HG03457 (cell line): ENCODE results near the gene KLF6.

ENCODE experiments used
- ATAC-seq: cut with Tn5 transposase; IDR thresholded peaks from one replicate; pipeline ENCODE4 v1.9.1; 2021; ENCODE audit warnings: moderate number of reproducible peaks; ENCODE audit not compliant: unreplicated experiment

Gene KLF6

DNA sequence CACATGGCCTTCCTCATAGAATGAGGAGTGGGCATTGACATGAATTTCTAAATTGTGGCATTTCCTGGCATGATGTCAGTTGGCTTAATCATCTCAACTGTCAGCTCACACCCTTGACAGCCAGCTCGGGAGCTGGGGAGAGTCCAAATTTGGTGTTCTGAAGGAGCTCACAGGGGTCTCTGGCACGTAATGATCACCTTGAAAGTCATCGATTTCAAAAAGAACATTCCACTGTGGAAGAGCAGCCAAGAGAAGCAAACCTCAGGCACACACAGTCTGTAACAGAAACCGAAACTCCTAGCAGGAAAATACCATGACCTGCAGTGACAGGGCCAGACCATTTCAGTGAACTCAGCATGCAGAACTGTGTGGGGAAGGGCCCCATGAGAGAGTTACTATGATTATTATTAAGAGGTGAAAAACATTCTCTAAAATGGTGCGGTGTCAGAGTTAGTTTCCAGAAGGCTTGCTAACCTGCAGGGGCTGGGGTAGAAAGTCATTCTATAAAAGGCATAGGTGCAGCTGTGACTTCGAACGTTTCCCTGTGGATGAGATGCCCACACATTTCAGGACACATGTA, 26.4 kb upstream of the KLF6 start:
- ATAC-seq, result peak; percentile 65

DNA sequence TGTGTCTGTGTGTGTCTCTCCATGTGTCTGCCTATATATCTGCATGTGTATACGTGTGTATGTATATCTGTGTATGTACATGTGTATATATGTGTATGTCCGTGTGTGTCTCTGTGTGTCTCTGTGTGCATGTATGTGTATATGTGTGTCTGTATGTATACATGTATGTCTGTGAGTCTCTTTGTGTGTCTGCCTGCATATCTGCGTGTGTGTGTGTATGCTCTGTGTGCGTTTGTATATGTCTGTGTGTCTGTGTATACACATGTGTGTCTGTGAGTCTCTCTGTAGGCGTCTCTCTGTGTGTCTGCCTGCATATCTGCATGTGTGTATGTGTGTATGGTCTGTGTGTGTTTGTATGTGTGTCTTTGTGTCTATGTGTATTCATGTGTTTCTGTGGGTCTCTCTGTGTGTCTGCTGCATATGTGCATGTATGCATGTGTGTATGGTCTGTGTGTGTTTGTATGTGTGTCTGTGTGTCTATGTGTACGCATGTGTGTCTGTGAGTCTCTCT, 23.7 kb upstream of the KLF6 start:
- no peak for ATAC-seq

GRCh38 chr10:3807928-3808496, 23.0 kb upstream of the KLF6 start:
- no peak for ATAC-seq

DNA sequence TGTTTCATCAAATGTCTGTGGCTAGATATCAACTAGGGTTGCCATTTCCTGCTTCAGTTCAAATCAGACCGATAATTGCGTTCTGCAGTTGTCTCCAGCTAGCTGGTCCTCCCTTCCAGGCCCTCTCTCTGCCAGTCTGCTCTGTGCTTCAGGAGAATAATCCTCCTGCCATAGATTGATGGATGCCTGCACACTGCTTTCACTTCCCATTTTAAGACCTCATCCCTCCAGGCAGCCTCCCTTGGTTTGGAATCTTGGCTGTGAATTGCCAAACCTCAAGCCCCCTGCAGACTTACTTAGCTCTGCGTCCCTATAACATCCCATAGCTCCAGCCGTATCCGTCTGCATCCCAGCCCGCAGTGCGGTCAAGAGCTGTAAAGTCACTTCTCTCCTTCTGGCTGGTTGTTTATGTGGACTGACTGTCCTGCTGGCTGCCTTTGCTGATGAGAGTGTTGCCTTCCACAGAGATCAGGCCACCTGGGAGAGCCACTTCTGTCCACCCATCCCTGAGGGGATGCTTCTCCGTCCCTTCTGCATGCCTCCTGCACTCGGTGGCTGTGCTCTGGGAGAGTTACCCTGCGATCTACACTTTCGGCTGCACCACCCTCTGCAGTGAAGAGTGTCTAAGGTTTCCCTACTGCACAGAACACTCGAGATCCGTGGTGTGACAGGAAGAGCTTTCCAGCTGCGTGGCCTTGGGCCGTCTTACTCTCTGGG, 22.4 kb upstream of the KLF6 start:
- no peak for ATAC-seq

DNA sequence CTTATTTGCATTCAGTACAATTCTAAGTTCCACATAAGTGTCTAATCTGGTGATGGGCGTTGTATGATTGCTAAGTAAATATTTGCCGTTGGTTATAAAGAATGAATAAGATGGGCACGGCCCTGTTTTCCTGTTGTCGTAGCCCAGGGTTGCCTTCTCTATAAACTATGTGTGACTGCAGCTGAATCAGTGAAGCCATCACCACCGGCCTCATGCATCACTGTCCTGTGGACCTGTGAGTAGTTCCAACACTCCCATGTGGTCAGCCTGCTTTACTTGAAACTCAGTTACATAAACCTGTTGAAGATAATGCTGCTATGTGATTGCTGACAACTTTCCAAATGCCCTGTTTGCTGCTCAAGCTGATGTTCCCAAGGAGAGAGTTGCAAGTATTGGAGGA, 21.6 kb upstream of the KLF6 start:
- no peak for ATAC-seq

DNA sequence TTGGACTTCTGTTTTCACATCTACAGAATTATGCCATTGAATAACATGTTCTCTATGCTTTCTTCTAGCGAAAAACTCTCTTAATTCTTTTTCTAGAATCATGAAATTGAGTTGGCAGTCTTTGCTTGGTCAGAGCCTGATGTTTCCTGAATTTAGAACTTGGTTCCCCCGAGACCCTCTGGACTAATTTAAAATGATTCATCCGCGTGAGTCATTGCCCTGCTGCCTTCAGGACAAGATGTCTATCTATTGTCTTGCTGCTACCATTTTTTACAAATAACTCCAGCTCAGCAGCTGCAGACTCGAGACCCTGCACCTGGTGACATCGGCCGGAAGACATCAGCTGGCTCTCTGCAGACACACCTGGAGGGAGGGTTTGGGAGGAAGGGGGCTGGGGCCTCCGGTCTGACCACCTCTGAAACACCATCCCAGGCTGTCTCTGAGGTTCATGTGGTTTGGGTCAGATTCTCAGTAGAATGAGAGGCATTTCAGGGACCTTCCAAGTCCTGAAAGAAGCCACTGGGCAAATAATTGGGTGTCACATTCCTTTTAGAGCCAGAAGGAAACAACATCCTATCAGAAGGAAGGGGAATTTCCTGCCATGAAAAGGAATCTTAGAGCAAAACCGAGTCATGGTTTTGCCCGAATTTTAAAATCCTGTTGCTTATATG, 20.9 kb upstream of the KLF6 start:
- peak; percentile 33 for ATAC-seq

DNA sequence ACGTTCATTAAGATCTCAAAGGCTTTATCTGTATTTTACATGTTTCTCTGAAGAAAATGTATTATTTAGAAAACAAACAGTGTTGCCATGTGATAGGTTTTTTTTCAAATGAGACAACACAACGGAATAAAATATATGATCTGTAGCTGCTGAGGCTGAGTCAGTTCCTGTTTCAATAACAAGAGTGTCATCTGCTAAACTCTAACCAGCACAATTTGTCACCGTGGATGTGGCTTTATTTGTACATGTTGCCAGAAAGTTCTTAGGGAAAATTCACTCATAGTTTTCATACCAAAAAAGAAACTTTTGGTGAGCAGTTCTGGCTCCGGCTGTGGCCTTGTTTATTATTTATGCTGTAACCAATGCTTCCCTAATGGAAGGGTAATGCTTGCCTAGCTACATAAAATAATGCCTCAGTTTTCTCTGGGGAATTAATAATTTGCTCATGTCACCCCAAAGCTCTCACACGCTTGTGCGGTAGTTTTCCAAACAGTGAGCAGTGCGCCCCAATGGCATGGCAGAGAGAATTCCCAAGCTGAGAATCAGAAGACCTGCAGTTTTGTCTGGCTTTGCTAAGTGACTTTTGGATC, 20.3 kb upstream of the KLF6 start:
- no peak for ATAC-seq

DNA sequence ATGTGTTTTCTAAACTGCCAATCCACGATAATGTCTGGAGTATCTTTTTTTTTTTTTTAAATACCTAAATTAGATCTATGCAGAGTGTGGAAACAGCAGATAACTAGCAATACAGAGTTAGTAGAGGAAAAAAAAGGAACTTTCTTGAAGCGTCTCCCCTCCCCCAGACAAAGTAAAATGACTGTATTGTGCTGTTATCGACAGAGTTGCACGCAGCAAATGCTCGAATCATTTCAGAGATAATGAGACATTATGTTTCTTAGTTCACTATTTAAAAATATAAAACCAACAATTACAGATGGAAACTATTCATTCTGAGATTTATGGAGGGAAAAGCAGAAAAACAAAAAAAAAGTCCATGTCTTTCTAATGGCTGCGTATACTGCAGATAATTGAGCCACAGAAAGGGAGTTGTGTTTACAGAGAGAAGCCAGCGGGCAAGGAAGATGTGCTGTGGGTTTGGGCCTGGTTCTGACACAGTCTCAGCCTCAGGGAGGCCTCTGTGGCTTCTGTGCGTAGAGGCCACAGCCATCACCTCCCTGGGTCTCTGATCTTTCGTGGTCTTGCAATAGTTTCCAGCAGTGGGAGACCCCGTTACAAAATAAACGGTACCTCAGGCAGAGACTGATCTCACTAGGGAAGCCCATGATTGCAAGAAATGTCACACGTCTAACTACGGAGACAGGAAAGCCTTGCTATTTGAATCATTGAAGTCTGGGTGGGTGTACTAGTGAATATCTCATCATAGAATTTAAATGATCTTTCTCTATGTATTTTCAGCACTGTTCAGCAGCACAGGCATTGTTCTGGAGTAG, 19.1 kb upstream of the KLF6 start:
- no peak for ATAC-seq

GRCh38 chr10:3803295-3803926, 18.4 kb upstream of the KLF6 start:
- no peak for ATAC-seq

GRCh38 chr10:3802526-3803265, 17.7 kb upstream of the KLF6 start:
- ATAC-seq, result no peak

DNA sequence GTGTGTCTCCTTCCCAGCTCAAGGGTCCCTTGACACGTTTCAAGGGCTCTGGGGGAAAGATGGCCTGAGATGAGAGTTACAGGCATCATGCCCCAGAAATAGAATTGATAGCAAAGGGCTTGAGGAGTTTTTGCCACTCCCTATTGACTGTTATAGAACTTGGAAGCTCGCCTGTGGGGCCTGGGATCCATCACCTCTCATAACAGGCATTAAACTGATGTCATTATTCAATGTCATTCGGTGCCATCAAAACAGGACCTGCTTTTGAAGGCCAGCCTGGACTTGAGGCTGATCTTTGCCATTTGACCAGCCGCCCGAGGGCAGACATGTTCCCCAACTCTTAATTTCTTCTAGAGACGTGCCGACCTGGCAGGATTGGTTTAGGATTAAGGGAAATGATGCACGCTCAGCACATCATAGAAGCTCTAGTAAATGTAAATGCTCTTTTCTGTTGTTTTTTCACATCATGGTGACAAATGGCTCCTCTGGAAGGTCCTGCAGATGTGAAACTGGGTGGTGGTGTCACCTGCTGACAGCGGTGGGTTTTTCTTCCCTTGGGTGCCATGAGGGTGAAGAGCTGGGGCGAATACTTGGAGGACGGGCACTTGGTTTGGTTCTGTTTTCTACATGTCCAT, 16.7 kb upstream of the KLF6 start:
- ATAC-seq, result no peak

GRCh38 chr10:3800586-3800985, 15.6 kb upstream of the KLF6 start:
- no peak for ATAC-seq

DNA sequence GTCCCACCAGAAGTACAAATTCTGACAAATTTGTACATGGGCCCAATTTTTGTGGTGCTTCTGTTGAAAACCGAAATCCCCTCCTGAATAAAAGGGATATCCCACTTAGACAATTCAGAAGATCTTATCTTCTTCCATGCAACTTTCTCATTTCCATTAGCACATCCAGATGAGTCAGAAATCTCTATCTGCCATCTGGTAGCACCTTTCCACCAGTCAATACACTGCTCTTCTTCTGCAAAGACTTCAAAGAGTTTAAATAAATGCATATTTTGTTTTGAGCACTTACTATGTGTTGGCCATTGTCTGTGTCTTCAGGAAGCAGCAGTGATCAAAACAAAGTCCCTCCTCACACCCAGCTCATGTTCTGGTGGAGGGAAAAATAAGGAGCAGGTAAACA, 12.7 kb upstream of the KLF6 start:
- ATAC-seq, result no peak

- no peak for ATAC-seq
Measured at GRCh38 chr10:3793553-3793952, 8.5 kb upstream of the KLF6 start.

DNA sequence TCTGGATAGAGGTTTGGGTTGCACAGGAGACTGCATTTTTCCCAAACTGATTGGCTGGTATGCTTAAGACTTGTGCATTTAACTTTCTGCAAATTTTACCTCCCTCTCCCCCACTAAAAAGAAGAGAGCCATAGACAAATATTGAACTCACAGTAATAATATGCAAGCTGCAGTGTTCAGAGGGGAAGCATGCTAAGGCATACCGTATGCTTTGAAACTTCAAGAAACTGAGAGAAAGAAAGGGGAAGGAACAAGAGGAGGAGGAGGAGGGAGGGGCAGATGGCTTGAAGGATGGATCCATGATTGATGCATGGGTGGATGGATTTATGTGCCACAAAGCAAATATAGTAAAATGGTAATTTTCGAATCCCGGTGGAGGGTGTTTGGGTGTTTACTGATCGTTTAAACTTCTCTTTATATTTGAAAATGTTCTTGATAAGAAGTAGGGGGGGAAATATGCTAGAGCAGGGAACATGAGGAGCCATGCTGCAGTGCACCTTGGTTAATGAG, 7.8 kb upstream of the KLF6 start:
- no peak for ATAC-seq

DNA sequence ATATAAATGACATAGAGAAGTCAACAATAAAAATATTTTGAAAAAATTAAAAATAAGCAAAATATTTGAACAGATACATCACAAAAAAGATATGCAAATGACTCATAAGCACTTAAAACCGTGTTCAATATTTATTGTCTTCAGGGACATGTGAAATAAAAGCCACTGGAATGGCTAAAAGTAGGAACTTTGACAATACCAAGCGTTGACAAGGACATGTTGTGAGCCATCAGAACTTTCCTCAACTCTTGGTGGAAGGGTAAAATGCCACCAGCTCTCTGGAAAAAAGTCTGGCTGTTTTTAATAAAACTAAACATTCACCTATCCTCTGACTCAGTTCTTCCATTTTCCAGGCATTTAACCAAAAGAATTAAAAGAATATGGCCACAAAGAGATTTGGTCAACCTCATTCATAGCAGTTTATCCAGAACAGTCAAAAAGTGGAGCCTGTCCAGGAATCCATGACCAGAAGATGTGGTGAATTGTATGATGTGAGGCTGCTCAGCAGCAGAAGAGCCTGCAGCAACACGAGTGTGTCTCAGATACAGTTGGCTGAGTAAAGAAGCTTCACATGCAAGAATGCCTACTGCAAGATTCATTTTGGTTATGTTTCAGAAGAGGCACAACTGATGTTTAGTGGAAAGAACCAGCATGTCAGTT, 7.1 kb upstream of the KLF6 start:
- ATAC-seq, result no peak

DNA sequence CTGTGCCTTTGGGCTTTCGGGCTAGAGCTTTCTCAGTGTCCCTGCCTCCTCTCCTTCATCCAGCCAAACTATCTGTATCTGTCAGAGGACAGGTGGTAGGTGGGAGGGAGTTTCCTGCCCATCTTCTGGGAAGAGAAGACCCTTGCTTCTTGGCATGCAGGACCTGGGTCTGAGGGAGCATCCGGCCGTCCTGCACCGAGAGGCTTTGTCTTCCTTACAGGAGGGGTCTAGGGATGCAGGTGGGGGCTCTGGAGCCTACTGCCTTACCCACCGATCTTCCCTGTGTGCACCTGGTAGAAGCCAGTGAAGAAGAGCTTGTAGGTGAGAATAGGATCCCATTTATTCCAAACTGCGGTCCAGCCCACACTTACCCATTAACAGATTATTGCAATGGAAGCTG, 5.8 kb upstream of the KLF6 start:
- ATAC-seq, result no peak

DNA sequence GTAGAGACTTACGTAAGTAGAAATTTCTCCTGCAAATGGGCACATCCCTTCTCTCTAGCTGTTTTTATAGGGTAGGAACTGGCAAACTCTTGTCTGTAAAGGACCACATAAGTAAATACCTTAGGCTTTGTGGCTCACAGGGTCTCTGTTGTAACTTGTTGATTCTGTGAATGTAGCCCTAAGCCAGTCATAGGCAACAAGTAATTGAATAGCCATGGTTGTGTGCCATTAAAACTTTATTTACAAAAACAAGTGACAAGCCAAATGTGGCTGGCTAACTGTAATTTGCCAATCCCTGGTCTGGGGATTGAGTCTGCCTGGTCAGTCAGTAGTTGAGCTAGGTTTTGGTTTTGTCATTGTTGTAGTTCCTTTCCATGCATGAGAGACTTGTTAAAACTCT, 5.3 kb upstream of the KLF6 start:
- no peak for ATAC-seq
